Nephron (organoid): ENCODE results near the gene FKBP8.

Experiments
- H3K27ac Mint-ChIP-seq, 3 experiments: 2 replicates each; pipeline ENCODE4 v1.8.0; 2020; ENCODE audit warnings: mixed read lengths in 3 of 3, mild to moderate bottlenecking in 2 of 3, moderate library complexity in 1 of 3
- H3K27me3 Mint-ChIP-seq: 2 replicates; pipeline ENCODE4 v1.8.0; 2021; ENCODE audit warnings: low read depth, mild to moderate bottlenecking, moderate library complexity, mixed read lengths
- H3K36me3 Mint-ChIP-seq: 2 replicates; pipeline ENCODE4 v1.8.0; 2020; ENCODE audit warnings: low read depth, mixed read lengths
- H3K4me1 Mint-ChIP-seq: 2 replicates; pipeline ENCODE4 v1.8.0; 2020; ENCODE audit warnings: mixed read lengths
- H3K4me3 Mint-ChIP-seq, 3 experiments: 2 replicates each; pipeline ENCODE4 v1.8.0; 2020; ENCODE audit warnings: mild to moderate bottlenecking in 3 of 3, mixed read lengths in 3 of 3, moderate library complexity in 2 of 3
- H3K9me3 Mint-ChIP-seq: 2 replicates; pipeline ENCODE4 v1.8.0; 2020; ENCODE audit warnings: mixed read lengths
- CTCF ChIP-seq, 3 experiments: fragments of 200-600 bp; sonication (generic); IDR thresholded peaks; one replicate each; pipeline ENCODE4 v1.5.0; 2021; ENCODE audit warnings: antibody characterized with exemption in 3 of 3; ENCODE audit not compliant: unreplicated experiment in 3 of 3

The FKBP8 gene

GRCh38 chr19:18499055-18499775, 44.2 kb downstream of the FKBP8 start:
- no peak for TF ChIP-seq CTCF (IDR thresholded peaks at IDR 0.05; ENCODE audit: unreplicated experiment in 3 of 3)
- no peaks in the 10 kb centered on the region for H3K36me3 Mint-ChIP-seq
- no peak overlapping the region for H3K27ac Mint-ChIP-seq
- no peaks in the 10 kb centered on the region for H3K27me3 Mint-ChIP-seq
- H3K9me3 Mint-ChIP-seq = no peaks in the 10 kb centered on the region
- H3K4me1 Mint-ChIP-seq = peaks cover 58% of the 10 kb centered on the region
- no peak overlapping the region for H3K4me3 Mint-ChIP-seq

- Mint-ChIP-seq H3K9me3 (no peaks in the 10 kb centered on the region), H3K27ac (peak overlapping the region in 1 of 3 experiments; percentile 28), H3K4me3 (no peak overlapping the region), H3K4me1 (peaks cover 49% of the 10 kb centered on the region), H3K27me3 (no peaks in the 10 kb centered on the region), H3K36me3 (no peaks in the 10 kb centered on the region)
- no peak for TF ChIP-seq CTCF (IDR thresholded peaks at IDR 0.05; ENCODE audit: unreplicated experiment in 3 of 3)
Measured at GRCh38 chr19:18496980-18497256, 46.5 kb downstream of the FKBP8 start.

- Mint-ChIP-seq H3K36me3 (no peaks in the 10 kb centered on the region), H3K4me1 (peaks cover 44% of the 10 kb centered on the region), H3K27me3 (no peaks in the 10 kb centered on the region), H3K4me3 (no peak overlapping the region), H3K27ac (no peak overlapping the region), H3K9me3 (no peaks in the 10 kb centered on the region)
- TF ChIP-seq CTCF (IDR thresholded peaks at IDR 0.05; ENCODE audit: unreplicated experiment in 3 of 3) = no peak
Measured at GRCh38 chr19:18496167-18496979, 47.0 kb downstream of the FKBP8 start.

GRCh38 chr19:18495204-18495911, 48.0 kb downstream of the FKBP8 start:
- Mint-ChIP-seq H3K9me3 (no peaks in the 10 kb centered on the region), H3K27me3 (no peaks in the 10 kb centered on the region), H3K4me1 (peaks cover 36% of the 10 kb centered on the region), H3K4me3 (no peak overlapping the region), H3K27ac (no peak overlapping the region), H3K36me3 (no peaks in the 10 kb centered on the region)
- no peak for TF ChIP-seq CTCF (IDR thresholded peaks at IDR 0.05; ENCODE audit: unreplicated experiment in 3 of 3)

- Mint-ChIP-seq H3K4me1 (peaks cover 37% of the 10 kb centered on the region), H3K9me3 (no peaks in the 10 kb centered on the region), H3K36me3 (no peaks in the 10 kb centered on the region), H3K27ac (no peak overlapping the region), H3K4me3 (no peak overlapping the region), H3K27me3 (no peaks in the 10 kb centered on the region)
- TF ChIP-seq CTCF (IDR thresholded peaks at IDR 0.05; ENCODE audit: unreplicated experiment in 3 of 3) = no peak
Measured at GRCh38 chr19:18494267-18494607, 49.1 kb downstream of the FKBP8 start.
